SHP77 (cell line): ENCODE measurements around the gene RGS9.
"Not testable (repeated sequence)": the region's sequence is repeated elsewhere in the genome, so short reads cannot be mapped to it uniquely, and the experiment has no call there.

Source experiments
- DNase-seq, 2 experiments: peaks; one replicate each; lab custom pipeline; 2025; lab: John Stamatoyannopoulos, UW

RGS9 gene

DNA sequence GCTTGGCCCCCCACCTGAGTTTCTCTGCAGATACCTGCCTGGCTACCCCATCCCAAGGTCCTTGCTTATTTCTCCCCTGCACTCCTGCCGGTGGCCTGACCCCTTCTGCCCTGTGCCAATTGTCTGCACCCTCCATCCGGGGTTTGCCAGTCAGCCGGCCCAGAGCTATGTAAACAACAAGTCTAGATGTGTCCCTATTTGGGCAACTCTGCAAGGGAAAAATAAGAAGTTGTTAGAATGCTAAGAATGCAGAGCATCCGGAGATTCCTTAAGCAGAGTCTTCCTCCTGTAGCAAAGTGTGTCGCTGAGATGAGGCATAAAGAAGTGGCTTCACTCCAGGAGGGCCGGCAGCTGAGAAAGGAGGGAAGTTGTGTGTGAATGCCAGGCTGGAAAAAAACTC, 46.6 kb downstream of the RGS9 start:
- no peak for DNase-seq

- DNase-seq = no peak
These were observed 47.2 kb downstream of the RGS9 start for GRCh38 chr17:65184235-65184959.

GRCh38 chr17:65185062-65185461, 47.9 kb downstream of the RGS9 start:
- no peak for DNase-seq

DNA sequence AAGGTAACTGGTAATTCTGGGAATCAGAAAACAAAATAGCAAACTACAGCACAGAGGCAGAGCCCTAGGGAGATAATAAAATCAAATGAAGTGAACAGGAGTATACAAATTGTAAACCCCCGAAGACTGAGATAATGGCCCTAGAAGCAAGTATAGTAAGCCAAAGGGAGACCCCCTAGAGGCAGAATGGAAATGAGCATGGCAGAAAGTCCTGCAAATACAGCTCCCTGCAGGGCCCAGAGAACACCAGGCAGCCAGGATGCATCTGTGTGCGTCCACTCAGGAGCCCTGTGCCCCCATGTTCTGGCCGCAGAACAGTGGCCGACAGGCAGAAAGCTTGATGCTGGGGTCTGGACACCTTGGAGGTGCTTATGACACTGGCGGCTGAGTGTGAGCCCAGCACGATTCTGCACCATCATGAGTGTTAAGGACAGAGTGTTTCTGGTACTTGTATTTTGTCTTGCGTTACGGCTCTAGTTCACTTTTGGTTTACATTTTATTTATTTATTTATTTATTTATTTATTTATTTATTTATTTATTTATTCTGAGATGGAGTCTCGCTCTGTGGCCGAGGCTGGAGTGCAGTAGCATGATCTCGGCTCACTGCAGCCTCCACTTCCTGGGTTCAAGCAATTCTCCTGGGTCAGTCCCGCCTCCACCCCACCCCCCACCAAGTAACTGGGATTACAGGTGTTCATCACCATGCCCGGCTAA, 48.7 kb downstream of the RGS9 start:
- no peak for DNase-seq

GRCh38 chr17:65190467-65191097, 53.4 kb downstream of the RGS9 start:
- DNase-seq = no peak

GRCh38 chr17:65191811-65192740, 54.9 kb downstream of the RGS9 start:
- DNase-seq = no peak

DNA sequence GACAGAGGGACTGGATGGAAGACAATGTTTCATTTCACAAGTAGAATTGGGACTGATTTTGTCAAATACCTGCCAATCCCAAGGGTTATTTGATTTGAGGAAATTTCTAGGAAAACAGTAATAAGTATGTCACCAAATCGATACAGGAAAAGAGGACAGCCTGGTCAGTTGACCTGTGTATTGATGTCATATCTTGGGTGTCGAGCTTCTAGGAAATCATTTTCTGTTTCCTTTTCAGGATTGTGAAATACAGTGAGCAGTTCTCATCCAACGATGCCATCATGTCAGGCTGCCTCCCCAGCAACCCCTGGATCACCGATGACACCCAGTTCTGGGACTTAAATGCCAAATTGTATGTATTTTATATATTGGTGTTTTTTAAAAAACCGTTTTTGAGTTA, 56.1 kb downstream of the RGS9 start:
- DNase-seq = no peak

- no peak for DNase-seq
These were observed 56.6 kb downstream of the RGS9 start for GRCh38 chr17:65193716-65194293.

DNA sequence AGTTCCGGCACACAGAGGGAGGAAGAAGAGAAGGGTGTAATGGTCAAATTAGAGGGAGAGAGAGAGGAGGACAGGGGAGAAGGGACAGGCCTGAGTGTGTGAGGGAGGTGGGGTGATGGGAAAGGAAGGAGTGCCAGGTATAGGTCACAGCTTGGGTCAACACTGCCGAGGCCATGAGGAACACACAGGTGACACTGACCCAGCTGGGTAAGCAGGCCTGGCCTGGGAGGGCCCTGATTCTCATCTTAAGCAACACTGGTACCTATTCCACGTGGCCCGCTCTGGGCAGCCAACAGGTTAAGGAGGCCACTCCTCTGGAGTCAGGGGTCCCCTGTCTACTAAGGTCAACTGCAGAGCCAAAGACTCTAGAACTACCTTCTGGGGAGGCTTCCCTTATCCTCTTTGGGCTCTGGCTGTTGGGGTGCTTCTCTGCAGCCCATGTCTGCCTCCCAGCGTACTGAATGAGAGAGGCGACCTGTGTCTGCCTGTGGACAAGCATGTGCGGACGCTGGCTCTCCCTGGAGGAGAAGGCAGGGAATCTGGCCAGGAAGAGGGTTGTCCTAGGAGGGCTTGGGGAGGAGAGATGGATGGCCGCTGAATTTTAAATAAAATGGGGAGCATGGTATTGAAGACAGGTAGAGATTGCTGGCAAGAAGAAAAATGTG, 57.6 kb downstream of the RGS9 start:
- DNase-seq = no peak

GRCh38 chr17:65195716-65196115, 58.5 kb downstream of the RGS9 start:
- no peak for DNase-seq

GRCh38 chr17:65196617-65197016, 59.4 kb downstream of the RGS9 start:
- no peak for DNase-seq

DNA sequence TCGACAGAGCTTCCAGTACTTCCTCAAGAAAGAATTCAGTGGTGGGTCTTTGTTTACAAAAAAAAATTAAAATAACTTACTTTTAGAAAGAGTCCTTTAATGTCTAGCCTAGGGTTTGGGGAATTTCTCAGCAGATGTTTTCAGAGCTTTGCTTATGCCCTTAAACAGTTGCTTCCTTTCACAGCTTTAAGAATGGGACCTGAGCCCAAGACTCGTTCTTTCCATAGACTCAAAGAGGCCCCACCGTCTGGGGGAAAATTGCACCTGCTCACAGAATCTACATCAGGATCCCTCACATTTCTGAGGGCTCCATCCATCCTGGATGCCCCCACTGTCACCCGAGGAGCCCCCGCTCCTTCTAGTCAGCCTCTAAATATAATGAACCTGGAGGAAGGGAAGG, 60.0 kb downstream of the RGS9 start:
- DNase-seq = no peak

GRCh38 chr17:65198653-65199382, 61.6 kb downstream of the RGS9 start:
- DNase-seq = peak in 1 of 2 experiments; percentile 23

DNA sequence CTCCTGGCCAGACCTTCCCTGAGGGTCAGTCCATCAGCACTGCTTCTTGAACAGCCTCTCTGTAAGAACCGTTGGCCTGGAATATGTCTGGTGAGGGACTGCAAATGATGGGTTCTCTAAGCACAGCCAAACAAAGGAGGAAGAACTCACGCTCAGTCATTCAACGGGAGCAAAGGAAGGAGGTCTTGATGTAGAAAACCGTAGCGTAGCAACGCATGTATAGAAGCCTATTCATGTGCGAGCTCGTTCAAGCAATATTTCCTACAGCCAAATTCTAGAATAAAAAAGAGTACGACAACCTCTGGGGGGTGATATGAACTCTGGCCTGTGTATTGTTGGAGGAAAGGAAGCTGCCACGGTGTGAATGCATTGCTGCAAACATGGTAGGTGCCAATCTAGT, 64.2 kb downstream of the RGS9 start:
- no peak for DNase-seq

DNA sequence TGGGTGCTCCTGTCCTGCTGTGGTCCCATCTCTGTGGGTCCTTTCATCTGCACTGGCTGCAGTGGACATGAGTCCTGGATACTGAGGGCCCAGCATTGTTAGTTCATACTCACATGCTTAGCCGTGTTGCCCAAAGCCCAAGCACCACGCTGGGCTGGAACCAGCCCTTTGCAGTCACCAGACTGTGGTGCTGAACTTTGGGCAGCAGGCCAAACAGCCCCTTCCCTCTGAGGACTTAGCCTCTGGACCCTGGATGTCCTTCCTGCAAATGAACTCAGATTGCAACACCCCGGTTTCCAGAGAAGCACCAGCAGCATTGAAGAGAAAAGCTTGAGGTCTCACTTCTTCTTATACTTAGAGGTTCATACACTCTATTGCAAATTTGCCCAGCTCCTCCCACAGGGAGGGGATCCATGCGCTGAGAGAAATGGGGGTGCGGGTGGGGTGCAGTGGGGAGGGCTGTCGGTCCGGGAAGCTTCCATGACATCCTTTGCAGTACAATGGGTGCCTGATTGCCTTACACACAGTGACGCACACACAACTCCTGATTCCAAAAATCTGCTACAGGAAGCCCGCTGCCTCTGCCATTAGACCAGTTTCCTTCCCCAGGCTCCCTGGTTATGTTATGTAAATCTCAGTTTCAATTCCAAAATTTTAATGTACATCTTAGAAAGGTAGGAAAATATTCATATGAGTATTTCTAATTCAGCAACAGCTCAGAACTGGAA, 65.8 kb downstream of the RGS9 start:
- no peak for DNase-seq

DNA sequence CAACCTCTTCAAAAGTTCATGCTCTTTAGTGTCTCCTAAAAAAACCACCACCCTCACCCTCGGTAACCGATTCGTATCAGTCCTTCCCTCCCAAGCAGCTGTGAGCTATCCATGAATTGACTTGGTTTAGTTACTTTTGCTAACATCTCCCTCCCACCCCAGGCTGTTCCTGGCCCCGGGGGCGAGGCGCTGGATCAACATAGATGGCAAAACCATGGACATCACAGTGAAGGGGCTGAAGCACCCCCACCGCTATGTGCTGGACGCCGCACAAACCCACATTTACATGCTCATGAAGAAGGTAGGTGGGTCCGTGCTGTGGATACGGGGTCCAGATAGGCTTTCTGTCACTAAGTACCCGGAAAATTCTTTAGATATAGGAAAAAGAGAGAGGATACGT, 66.8 kb downstream of the RGS9 start:
- no peak for DNase-seq

DNA sequence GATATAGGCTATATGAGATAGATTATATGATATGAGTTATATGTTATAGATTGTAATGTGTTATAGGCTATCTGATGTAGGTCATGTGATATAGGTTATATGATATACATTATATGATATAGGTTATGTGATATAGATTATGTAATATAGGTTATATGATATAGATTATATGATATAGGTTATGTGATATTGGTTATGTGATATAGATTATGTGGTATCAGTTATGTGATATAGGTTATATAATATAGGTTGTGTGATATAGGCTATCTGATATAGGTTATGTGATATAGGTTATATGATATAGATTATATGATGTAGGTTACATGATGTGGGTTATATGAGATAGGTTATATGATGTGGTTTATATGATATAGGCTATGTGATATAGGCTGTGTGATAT, 68.5 kb downstream of the RGS9 start:
- DNase-seq = no peak

- DNase-seq = not testable (repeated sequence)
These were observed 70.3 kb downstream of the RGS9 start for GRCh38 chr17:65207448-65207847.

GRCh38 chr17:65208717-65209116, 71.5 kb downstream of the RGS9 start:
- no peak for DNase-seq

DNA sequence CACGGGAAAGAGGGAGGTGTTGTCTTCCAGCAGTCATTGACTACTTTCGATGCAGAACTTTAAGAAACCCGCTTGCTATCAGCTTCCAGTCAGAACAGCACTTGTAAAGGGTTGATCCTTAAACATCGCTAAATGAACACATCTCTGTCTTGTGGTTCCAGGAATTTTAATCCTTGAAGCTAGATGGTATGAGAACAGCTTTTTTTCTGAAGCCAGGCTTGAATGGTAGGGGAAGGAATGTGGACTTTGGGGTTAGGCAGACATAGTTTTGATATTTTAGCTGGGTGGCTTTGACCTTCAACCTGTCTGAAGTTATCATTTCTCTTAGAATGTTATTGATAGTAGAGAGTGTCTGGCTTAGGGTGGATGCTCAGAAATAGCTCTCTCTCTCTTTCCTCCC, 81.1 kb downstream of the RGS9 start:
- no peak for DNase-seq
